NCI-H446 treated with DMSO at 0.1 percent for 48 hours (cell line): Measurements from ENCODE around the gene DDA1.

ENCODE experiments used
- DNase-seq: peaks from one replicate; lab custom pipeline; 2025; lab: John Stamatoyannopoulos, UW

Gene DDA1

DNA sequence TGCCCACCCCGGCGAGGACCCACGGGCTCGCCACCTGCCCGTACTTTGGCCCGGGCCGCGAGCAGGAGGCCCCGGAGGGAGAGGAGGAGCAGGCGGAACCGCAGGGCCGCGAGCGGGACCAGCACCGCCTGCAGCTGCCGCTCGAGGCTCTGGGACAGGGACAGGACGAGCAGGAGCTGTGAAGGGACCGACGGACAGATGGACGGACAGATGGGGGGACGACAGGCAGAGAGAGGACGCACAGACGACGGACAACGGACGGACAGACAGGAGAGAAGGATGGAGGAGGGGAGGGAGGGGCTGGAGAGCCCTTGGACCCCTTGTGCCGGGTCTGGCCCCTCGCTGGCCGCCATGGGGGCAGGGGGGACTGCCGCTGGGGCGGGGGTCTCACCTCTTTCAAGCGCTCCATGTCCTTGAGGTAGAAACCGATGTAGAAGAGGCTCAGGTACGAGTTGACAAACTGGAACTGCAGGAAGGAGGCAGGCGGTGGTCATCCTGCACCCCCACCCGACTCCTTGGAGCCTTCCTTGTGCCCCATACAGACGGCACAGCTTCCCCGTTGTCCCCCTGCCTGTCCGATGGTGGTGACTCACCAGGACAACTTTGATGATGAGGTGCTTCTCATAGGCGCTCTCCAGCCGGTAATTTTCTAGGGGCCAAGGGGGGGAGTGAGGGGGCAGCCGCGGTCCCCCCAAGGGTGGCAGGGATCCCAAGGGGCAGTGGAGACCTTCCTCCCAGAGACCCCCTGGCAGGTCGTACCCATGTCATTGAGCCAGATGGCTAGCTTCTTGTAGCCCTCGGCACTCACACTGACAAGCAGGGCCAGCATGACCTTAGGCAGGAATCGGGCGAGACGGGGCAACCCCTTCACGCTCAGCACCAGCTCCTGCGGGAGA is 20.3 kb downstream of the DDA1 start:
- no peak for DNase-seq

DNA sequence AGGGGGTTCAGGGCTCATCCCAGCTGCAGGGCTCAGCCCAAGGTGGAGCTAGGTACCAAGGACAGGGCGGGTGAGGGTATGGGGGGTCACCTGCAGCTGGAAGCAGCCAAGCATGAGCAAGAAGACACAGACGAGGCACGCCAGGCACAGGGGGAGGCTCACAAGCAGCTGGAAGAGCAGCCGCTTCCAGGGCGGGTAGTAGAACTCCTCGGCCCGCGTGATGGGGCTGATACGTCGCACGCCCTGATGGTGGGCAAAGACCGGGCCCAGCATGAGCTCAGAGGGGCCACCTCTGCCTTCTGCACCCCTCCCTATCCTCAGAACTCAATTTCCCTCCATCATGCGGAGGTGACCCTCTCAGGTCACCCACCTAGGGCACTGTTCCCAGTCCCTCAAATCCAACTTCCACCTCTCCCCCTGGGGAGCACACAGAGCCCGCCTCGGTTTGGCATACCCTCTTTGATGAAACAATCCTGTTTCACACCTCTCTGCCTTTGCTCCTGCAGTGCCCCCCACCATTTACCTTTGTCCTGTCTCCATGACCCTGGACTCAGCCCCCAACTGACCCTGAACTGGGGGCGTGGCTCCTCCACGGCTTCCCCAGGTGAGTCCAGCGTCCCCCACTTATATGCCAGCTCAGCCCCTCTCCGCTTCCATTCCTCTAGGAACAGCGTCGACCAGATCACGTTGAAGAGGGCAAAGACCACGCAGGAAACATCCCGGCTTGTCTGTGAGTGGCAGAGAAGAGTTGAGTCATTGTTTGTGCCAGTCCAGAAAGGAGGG is 21.1 kb downstream of the DDA1 start:
- no peak for DNase-seq

DNA sequence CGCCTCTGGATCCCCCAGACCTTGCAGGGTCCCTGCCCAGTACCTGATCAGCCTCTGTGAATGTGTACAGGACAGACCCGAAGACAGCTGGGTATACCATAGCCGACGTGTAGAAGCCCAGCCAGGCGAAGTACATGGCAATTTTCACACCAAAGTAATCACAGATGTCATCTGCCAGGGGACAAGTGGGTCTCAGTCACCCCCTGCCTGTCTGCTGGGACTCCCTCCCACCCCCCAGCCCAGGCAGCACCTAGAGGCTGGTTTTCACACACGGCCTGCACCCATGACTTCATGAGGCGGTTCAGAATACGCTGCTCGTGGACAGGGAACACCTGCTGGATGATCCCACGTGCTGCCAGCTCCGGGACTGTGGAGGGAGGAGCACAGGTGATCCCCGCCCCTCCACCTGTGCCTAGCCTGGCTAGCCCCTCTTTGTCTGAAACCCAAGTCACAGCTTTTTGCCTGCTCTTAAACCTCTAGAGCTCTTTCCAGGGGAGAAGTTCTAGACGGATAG is 21.7 kb downstream of the DDA1 start:
- DNase-seq, result no peak

DNA sequence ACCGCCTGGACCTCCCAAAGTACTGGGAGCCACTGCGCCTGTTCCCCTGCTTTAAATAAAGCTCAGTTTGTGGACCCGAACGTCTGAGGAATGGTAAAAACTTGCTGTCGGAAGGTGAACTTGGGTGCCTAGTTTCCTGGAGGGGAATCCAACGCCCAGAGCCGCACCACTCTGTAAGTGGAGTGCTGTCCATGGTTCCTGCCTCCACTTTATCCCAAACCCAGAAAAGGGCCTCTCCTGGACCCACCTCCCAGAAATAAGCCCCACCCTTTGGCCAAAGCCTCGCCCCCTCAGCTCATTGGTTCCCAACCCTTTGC is 23.0 kb downstream of the DDA1 start:
- DNase-seq, result no peak

DNA sequence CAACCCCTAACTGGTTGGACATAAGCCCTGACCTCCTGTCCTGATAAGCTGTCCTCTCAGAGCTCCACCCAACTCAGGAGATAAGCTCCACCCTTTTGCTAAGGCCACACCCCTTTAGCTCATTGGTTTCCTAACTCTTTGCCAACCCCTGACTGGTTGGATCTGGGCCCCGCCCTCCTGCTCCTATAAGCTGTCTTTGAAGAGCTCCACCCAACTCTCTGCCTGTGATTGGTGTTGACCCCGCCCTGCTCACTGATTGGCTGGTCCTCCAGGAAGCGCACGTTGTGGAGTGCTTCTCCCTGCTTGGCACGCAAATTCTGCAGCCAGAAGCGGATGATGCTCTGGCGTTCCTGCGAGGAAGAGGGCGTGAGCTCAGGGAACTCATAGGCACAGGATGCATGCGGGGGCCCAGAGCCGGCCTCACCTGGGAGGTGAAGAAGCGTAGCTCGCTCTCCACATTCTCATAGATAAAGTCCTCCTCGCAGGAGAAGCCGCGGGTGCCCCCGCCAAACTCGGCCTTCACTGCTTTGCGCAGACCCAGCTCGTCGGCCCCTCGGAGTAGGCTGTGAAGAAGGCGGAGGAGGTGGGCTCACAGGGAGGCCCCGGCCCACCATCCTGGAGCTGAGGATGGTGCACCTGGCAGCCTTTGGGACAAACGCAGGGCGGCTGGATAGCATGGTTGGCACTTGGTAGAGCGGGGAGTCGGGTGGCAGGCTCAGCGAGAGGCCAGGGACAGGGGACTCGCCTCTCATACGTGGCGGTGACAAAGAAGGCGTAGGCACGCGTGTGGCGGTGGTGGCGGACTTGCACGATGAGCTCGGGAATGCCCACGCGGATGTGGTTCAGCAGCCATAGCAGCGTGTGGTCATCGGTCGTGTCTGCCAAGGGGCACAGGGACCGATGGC is 23.6 kb downstream of the DDA1 start:
- peak; percentile 53 for DNase-seq

DNA sequence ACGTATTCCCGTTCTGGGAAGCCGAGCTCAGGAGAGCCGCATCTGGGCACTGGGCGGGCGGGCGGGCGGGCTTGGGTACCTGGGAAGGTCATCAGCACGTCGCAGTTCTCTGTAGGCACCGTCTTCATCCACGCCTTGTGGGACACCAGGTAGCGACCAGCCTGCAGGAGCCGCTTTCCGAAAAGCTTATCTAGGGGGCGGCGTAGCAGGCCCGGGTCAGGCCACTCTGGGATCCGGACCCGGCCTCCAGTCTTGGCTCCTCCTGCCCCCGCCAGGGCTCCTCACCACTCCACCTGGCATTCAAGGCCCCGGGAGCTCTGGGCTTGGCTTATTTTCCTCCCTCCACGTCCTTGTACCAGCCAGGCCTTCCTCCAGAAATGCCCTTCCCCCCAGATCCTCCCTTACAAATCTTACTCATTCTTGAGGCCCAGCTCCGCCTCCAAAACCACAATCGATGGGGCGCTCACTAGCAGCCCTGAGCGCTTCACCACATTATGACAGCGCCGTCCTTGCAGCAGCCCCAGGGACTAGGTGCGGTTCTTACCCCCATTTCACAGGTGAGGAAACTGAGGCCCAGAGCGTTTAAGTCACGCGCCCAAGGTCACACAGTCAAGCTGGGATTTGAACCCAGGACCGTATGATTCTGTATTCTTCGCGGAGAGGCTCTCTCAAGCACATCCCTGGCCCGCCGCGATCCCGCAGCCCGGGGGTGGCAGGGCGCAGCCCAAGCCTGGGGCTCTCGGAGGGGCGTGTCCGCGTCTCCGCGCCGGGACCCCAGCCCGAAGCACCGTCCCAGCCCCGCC is 24.4 kb downstream of the DDA1 start:
- no peak for DNase-seq

DNA sequence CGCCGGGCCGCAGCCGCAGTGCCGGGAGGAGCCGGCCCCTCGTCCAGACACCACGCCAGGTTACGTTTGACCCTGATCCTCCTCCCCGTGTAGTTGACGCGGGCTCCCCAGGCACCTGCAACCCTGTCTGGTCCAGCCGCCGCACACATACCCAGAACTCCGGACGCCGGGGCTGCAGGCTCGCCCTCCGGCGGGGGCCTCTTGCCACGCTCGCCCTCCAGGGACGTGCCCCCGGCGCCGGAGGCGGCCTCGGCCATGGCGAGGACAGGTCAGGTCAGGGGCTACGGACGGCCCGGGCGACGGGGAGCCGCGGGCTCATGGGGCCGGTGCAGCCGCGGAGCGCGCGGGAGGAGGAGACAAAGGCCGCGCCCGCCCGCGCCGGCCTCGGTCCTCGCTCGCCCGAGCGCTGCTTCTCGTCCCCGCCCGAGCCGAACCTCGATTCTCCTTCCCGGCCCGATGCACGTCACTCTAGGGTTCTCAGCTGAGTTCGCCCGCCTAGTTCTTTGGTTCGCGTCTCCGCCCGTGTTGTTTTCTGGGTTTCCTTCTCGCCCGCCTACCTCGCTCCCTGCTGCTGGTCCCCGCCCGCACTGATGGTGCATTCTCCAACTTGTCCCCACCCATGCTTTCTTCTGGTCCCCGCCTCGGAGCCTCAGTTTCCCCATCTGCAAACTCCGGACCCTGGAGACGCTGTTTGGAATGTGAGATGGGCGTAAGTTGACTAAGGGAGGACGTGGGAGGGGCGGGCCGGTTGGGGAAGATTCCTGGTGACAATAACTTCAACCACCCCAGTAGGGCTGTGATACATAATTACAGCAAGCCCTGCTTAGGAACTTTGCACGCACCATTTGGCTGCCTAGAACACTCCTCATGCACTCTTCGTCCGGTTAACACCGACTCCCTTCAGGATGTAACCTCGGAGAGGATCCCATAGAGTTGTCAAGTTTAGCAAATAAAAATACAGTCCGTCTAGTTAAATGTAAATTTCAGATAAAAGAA is 25.3 kb downstream of the DDA1 start, which contains the start of gene ANO8:
Gene ANO8, minus strand, starts transcription at position 442 of the 996 bp plus-strand sequence. Its CDS starts 185 bp downstream, at position 257.
- peak; percentile 93 for DNase-seq

DNA sequence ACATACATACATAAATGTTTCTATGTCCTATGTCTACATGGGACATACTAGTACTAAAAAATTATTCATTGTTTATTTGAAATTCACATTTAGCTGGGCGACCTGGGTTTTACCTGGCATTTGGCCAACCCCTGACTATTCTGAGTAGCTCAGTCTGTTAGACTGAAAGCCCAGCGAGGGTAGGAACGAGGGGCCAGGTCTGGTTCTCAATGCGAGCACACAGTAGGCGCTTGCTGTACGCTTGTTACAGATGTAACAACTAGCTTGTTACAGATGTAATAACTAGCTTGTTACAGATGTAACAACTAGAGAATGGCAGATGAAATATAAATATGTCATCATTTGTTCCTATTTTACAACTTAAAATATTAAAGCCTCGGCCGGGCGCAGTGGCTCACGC is 26.2 kb downstream of the DDA1 start:
- no peak for DNase-seq

DNA sequence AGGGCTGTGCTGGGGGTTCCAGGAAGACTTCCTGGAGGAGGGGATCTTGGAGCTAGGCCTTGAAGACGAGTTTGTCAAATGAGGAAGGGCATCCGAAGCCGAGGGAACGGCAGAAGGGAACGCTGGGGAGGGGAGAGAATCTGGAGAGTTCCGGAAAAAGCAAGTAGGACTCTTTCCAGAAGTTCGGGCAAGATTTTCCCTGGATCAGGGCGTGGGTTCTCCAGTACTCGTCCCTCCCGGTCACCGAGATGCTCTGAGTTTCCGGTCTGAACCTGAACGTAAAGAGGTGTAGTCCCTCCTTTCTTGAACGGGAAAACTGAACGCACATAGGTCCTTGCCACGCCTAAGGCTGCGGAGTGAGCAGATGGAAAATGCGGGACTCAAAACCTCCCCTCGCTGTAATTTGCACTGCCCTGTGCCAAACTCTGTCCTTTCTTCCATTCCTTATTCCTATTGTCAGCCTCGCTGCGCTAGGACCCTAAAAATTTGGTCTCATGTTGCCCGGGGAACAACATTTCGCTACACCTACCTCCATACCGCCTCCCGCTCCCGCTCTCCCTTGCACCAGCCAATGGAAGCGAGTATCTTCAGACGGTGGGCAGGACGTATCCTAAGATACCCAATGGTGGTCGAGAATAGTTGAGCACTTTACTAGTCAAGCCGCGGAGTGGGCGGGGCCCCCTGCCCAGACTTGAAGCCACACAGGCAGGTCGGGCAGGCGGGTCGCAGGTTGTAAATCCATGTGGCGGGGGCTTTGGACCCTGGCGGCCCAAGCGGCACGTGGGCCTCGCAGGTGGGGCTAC is 27.7 kb downstream of the DDA1 start, which contains the start of gene GTPBP3:
Gene GTPBP3, plus strand, starts transcription at position 682 of the 803 bp plus-strand sequence. Its CDS starts 59 bp downstream, at position 741.
- peak; percentile 98 for DNase-seq

DNA sequence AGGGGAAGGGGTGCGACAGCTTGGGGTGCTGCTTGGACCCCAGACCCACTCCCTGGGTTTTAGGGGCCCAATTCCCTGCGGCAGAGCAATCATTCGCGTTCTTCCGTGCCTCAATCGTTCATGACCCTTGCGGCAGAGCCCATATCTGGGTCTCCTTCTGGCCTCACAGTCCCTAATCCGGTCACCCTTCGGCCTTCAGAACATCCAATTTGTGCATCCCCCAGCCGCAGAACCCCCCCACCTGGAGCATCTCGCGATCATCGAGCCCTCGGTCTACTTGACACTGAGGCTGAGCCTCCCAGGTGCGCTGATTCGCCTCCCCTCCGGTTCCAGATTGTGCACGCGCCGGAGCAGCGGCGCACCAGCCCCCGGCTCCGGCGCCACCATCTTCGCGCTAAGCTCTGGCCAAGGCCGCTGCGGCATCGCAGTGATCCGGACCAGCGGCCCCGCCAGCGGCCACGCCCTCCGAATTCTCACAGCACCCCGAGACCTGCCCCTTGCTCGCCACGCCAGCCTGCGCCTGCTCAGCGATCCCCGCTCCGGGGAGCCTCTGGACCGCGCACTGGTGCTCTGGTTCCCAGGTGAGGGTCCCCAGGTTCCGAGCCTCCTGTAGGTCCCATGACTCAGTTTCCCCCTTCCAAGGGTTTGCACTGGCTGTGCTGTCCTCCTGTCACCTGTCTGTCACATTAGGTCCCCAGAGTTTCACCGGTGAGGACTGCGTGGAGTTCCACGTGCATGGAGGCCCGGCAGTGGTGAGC is 28.5 kb downstream of the DDA1 start:
- no peak for DNase-seq

DNA sequence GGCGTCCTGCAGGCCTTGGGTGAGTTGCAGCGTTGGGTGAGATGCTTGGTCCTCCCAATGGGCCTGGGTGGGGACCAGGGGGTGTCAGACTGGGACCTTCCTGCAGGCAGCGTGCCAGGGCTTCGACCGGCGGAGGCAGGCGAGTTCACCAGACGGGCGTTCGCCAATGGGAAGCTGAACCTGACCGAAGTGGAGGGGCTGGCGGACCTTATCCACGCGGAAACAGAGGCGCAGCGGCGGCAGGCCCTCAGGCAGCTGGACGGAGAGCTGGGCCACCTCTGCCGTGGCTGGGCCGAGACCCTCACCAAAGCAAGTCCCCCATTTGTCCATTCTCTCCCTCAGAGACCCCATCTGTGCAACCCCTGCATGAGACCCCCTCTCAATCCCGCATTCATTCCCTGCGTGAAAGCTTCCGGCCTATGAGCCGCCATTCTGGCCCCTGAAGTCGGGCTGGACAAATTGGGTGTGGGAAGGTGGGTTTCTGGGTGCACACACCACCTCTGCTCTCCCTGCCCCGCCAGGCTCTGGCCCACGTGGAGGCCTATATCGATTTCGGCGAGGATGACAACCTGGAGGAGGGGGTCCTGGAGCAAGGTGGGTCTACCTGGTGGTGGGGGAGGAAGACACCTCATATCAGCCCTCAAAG is 29.2 kb downstream of the DDA1 start:
- no peak for DNase-seq

DNA sequence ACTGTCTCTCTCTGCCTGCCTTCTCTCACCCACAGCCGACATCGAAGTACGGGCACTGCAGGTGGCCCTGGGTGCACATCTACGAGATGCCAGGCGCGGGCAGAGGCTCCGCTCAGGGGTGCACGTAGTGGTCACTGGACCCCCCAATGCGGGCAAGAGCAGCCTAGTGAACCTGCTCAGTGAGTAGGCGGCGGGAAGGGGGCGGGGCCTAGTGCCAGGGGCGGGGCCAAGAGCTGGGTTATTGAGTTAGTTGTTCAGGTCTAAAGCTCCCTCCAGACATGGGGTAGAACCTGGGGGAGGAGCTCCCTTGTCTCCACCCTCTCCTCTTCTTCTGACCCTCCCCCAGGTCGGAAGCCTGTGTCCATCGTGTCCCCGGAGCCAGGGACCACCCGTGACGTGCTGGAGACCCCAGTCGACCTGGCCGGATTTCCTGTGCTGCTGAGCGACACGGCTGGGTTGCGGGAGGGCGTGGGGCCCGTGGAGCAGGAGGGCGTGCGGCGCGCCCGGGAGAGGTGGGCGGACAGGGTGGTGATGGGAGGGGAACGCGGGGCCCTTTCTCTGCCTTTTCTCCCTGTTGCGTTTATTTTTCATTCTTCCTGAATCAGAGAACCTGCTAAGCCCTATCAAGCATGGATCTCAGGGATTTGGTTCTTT is 29.9 kb downstream of the DDA1 start:
- DNase-seq, result no peak

DNA sequence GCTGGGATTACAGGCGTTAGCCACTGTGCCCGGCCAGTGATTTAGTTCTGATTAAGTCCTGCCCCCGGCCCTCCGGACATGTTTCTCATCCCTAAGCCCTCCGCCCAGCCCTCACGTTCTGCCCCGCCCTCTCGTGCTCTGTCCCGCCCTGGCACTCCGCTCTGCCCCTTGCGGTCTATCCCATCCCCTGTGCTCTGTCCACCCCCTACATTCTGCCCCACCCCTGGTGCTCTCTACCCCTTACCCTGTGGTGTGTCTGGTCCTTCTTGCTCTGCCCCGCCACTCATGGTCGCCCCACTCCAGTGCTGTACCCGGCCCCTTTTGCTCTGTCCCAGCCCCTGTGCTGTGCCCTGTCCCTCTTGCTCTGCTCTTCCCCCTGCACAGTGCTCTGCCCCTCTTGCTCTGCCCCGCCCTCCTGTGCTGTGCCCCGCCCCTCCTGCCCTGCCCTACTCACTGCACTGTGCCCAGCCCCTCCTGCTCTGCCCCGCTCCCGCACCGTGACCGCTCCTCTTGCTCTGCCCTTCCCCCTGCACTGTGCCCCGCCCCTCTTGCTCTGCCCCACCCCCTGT is 31.0 kb downstream of the DDA1 start:
- no peak for DNase-seq

DNA sequence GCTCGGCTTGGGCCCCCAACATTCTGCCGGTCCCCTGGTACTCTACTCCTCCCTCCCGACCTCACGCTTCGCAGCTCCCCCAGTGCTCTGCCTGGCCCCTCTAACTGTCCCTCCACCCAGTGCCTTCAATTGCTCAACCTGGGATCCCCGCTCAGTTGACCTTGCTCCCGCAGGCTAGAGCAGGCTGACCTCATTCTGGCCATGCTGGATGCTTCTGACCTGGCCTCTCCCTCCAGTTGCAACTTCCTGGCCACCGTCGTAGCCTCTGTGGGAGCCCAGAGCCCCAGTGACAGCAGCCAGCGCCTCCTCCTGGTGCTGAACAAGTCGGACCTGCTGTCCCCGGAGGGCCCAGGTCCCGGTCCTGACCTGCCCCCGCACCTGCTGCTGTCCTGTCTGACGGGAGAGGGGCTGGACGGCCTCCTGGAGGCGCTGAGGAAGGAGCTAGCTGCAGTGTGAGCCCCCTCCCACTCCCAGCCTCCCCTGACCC is 31.6 kb downstream of the DDA1 start:
- DNase-seq, result no peak

DNA sequence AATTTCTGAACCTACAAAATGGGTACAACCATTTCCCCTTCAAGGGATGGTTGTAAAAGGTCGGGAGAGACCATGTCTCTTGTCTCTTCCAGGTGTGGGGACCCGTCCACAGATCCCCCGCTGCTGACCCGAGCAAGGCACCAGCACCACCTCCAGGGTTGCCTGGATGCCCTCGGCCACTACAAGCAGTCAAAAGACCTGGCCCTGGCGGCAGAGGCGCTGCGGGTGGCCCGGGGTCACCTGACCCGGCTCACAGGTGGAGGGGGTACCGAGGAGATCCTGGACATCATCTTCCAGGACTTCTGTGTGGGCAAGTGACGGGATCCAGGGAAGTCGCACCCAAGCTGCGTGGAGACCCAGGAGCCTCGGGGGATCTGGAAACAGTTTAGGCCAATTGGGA is 32.0 kb downstream of the DDA1 start:
- DNase-seq, result no peak

DNA sequence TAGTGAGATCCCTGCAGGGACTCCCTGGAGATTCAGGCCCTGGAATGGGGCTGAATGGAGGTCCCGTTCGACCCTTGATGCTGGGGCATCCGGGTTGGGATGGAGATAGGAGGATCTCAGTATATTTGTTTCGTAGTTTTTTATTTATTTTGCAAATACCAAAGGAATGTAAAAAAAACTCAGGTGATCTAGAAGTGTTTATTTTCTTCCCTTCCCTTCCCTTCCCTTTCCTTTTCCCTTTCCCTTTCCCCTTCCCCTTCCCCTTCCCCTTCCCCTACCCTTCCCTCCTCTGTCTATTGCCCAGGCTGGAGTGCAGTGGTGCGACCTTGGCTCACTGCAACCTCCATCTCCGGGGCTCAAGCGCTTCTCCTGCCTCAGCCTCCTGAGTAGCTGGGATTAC is 32.5 kb downstream of the DDA1 start:
- DNase-seq, result no peak
